ENCODE measurements around the gene SNN.

SNN gene

DNA sequence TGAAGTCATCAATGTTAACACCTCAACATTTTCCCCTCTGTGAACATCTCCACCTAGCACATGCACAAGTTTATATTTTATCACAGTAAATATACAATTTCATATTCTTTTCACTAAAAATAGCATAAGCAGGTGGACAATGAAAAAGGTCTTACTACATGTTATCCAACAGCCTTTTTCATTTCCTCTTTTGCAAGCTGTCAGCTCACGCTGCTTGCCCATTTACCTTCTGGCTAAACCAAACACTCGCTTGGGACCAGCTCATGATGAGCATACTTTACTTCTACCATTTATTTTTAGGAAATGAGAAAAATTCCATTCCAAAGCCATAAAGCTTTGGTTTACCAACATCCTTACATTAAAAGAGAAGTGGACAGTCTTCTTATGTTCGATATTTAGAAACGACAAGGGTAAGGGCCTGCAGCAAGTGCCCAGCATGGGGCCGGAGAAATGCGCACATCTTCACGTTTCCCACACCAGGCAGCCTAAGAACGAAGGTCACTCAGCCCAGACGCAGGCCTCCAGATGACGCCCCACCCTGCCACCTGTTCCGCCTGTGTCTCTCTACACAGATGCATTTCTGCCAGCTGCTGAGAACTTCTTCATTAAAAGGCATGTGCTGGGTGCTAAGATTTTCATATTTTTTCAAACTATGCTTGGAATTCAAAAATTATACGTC lies 13.9 kb downstream of the SNN start:
- no peak for FAIRE-seq

DNA sequence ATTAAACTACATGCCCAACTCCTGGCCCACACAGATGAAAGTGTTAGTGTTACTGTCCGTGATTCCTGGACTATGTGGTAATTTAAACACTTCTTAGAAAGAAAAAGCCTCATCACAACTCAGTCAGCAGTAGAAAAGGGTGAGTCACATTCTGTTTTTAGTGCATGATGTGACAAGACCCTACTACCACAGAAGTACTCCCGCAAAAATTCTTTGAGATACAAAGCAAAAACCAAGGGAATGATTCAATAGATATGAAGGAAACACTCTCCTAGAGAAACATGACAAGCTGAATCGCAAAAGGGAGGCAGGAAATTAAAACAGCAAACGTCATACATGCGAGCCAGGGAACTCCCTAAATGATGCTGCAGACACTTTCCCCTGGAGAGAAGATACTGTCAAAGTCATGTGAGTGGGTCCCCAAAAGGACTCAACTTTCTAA lies 14.4 kb downstream of the SNN start:
- no peak for FAIRE-seq

DNA sequence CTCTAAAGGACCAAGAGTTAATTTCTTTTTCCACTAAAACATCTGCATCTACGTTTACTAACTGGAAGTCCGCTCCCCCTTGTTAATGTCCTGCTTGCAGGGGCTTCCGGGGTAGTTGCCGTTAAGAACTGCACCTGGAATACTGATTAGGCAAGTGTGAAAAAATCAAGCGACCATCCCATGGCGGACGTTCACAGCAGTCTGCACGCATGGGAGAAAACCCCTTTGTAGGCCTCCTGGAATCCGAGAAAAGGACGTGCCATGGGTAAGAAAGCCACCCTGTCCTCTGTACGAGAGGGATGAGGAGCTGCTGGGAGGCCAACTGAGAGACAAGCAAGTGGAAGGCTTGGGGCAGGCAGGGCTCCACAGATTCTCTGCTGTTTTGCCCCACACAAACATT lies 14.9 kb downstream of the SNN start:
- no peak for FAIRE-seq

- no peak for FAIRE-seq
Measured at GRCh38 chr16:11684231-11685025, 16.2 kb downstream of the SNN start.

- no peak for FAIRE-seq
Measured at GRCh38 chr16:11685844-11686618, 17.8 kb downstream of the SNN start.

GRCh38 chr16:11686713-11687380 lies 18.6 kb downstream of the SNN start:
- FAIRE-seq: no peak

GRCh38 chr16:11687601-11688519 lies 19.6 kb downstream of the SNN start:
- FAIRE-seq: no peak

GRCh38 chr16:11688520-11688886 lies 20.2 kb downstream of the SNN start:
- no peak for FAIRE-seq

DNA sequence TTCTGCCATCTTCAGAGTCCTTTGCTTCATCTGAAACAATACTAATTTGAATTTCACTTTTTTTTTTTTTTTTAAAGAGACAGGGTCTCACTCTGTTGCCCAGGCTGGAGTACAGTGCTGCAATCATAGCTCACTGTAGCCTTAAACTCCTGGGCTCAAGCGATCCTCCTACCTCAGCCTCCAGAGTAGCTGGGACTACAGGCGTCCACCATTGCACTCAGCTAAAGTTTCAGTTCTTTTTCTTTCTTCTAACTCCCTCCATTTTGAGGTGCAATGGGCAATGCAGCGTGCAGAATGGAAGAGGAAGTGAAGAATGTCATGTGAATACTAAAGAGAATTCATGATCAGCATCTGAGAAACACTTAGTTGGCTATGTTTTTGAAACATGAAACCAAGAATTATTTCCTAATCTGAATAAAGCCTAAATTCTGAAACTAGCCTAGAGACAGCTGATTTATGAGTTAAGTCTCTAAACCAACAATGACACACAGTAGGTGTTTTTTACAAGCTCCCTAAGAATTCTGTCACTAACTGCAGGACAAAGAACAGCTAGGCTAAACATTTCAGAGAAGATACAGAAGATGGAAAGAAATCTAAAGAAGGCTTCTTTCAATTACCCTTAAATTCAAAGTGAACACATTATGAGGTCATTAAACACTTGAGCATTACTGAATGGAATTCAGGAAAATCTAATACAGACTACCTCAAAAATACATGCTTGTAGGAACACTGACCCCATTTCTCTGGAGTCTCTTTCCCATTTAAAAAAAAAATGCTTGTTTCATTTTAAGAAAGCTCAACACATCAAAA lies 21.0 kb downstream of the SNN start:
- no peak for FAIRE-seq

GRCh38 chr16:11691235-11691634 lies 23.0 kb downstream of the SNN start:
- no peak for FAIRE-seq

DNA sequence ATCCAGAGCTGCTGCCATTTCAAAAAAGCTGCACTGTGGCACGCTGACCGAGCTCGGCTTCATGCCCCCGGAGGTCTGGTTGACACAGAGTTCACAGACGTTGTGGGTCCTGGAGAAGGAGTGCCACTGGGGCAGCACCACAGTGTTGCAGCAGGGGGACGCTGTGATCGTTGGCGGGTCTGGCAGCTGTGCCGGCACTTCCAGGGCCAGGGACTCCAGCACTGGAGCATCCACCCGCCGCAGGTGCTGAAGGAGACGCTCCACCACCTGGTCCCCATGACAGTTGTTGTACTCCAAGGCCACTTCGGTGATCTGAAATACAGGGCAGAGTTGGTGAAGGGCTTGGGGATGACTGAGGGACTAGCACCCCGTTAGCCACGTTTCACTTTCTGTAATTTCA lies 23.5 kb downstream of the SNN start:
- no peak for FAIRE-seq

GRCh38 chr16:11692171-11692570 lies 23.9 kb downstream of the SNN start:
- FAIRE-seq: no peak

DNA sequence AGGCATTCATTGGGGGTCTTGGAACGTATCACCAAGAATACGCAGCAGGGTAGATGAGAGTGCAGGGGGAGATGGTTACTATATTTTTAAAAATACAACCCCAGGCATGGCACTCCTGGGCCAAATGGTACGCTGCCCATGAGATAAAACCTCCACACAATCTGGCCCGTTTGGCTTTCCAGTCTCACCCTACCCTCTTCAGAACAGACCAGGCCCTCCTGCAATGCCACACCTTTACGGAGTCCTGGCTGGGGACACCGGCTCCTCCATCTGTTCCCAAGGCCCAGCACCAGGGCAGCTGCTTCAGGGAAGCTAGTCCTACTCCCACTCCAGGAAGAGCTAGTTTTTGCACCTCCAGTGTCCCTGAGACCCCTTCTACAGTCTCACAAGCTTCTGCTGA lies 24.4 kb downstream of the SNN start:
- no peak for FAIRE-seq

- no peak for FAIRE-seq
Measured at GRCh38 chr16:11696266-11697012, 28.2 kb downstream of the SNN start.

GRCh38 chr16:11697319-11697718 lies 29.1 kb downstream of the SNN start:
- FAIRE-seq: no peak

DNA sequence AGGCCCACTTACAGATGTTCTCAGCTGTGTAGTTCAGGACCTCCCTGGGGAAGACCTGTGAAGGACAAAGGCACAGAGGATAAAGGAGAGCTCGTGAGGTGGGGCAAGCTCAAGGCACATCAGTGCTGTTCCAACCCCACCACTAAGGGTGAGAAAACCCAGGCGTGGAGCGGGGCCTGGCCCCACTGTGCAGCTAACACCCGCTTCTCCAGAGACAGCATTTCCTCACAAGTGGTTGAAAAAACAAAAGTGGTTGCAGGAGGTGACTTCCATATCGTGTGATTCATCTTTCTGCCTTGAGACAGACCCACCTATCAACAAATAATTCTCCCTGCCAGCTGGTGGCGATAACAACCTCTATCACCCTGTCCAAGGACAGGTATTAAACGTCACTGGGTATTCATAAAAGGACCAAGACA lies 30.0 kb downstream of the SNN start:
- FAIRE-seq: no peak

GRCh38 chr16:11699234-11699894 lies 31.1 kb downstream of the SNN start:
- no peak for FAIRE-seq

GRCh38 chr16:11700264-11701029 lies 32.2 kb downstream of the SNN start:
- FAIRE-seq: no peak
